MM.1S (cell line): Measurements from ENCODE around the gene OLFM1.

ENCODE experiments used
- DNase-seq: peaks from one replicate; pipeline ENCODE4 v3.0.0-alpha.2; 2015
- H2AFZ ChIP-seq: fragments of 300-600 bp; sonication (generic); 2 replicates; pipeline ENCODE4 v1.6.0; 2016; ENCODE audit warnings: antibody characterized with exemption, low read length
- H3F3A ChIP-seq: fragments of 300-600 bp; sonication (generic); 2 replicates; pipeline ENCODE4 v1.6.1; 2016; ENCODE audit warnings: mild to moderate bottlenecking, antibody characterized with exemption, low read length, moderate library complexity, mixed read lengths; ENCODE audit not compliant: insufficient read depth
- H3K27ac ChIP-seq: fragments of 300-600 bp; sonication (generic); 2 replicates; pipeline ENCODE4 v1.5.1; 2016; ENCODE audit warnings: mild to moderate bottlenecking, low read length
- H3K27me3 ChIP-seq: fragments of 300-600 bp; sonication (generic); replicated peaks from 2 replicates; pipeline ENCODE4 v1.6.0; 2016; ENCODE audit warnings: low read length; ENCODE audit not compliant: insufficient read depth
- H3K36me3 ChIP-seq: fragments of 300-600 bp; sonication (generic); replicated peaks from 2 replicates; pipeline ENCODE4 v1.6.1; 2016; ENCODE audit warnings: mild to moderate bottlenecking, low read length, mixed read lengths; ENCODE audit not compliant: insufficient read depth
- H3K4me1 ChIP-seq: fragments of 300-600 bp; sonication (generic); 2 replicates; pipeline ENCODE4 v1.6.1; 2016; ENCODE audit warnings: low read length, mixed read lengths
- H3K4me2 ChIP-seq: fragments of 300-600 bp; sonication (generic); 2 replicates; pipeline ENCODE4 v1.6.0; 2016; ENCODE audit warnings: low read depth, low read length
- H3K4me3 ChIP-seq: fragments of 300-600 bp; sonication (generic); 2 replicates; pipeline ENCODE4 v1.5.1; 2016; ENCODE audit warnings: low read length, mixed read lengths
- H3K79me2 ChIP-seq: fragments of 300-600 bp; sonication (generic); 2 replicates; pipeline ENCODE4 v1.6.1; 2016; ENCODE audit warnings: mixed run types, low read length, mixed read lengths
- H3K9ac ChIP-seq: fragments of 300-600 bp; sonication (generic); 2 replicates; pipeline ENCODE4 v1.6.1; 2016; ENCODE audit warnings: low read length, mixed read lengths
- H3K9me2 ChIP-seq: fragments of 300-600 bp; sonication (generic); replicated peaks from 2 replicates; pipeline ENCODE4 v1.6.1; 2016; ENCODE audit warnings: mild to moderate bottlenecking, low read length, mixed read lengths; ENCODE audit not compliant: insufficient read depth
- H3K9me3 ChIP-seq: fragments of 300-600 bp; sonication (generic); replicated peaks from 2 replicates; pipeline ENCODE4 v1.6.1; 2016; ENCODE audit warnings: mild to moderate bottlenecking, low read length, mixed read lengths; ENCODE audit not compliant: insufficient read depth
- H4K20me1 ChIP-seq: fragments of 300-600 bp; sonication (generic); 2 replicates; pipeline ENCODE4 v1.6.1; 2016; ENCODE audit warnings: mild to moderate bottlenecking, low read length, moderate library complexity, mixed read lengths; ENCODE audit not compliant: insufficient read depth
- EZH2 ChIP-seq: fragments of 300-600 bp; sonication (generic); optimal IDR thresholded peaks from 2 replicates; pipeline ENCODE3; 2017; ENCODE audit warnings: low read depth, mild to moderate bottlenecking, antibody characterized with exemption, low read length, mixed read lengths
- EZH2phosphoT487 ChIP-seq: fragments of 300-600 bp; sonication (generic); IDR thresholded peaks from 2 replicates; pipeline ENCODE4 v1.6.1; 2018; ENCODE audit warnings: antibody characterized with exemption, low read length
- TF ChIP-seq, protein P1 (sequence below): fragments of 300-600 bp; sonication (generic); IDR thresholded peaks from 2 replicates; pipeline ENCODE4 v1.5.1; 2016; ENCODE audit warnings: antibody characterized with exemption, low read length, mixed read lengths

OLFM1 gene

DNA sequence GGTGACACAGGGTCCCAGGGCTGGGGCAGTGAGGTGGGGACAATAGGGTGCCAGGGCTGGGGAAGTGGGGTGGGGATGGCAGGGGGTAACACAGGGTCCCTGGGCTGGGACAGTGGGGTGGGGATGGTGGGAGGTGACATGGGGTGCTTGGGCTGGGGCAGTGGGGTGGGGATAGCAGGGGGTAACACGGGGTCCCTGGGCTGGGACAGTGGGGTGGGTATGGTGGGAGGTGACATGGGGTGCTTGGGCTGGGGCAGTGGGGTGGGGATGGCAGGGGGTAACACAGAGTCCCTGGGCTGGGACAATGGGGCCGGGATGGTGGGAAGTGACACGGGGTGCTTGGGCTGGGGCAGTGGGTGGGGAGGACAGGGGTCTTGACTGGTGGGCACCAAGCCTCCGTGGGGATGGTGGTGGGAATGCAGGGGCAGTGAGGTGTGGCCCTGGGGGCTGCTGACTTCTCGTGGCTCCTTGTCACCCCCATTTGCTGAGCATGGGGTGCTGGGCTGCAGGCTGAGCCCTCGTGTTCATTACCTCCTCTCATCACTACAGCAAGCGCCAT lies 41.7 kb downstream of the OLFM1 start:
- Histone ChIP-seq H3K79me2 (no peaks in the 10 kb centered on the region), H3K27ac (no peak overlapping the region), H3F3A (no peaks in the 10 kb centered on the region), H3K27me3 (peaks cover 88% of the 10 kb centered on the region), H3K4me3 (no peak overlapping the region), H3K9ac (no peak overlapping the region), H3K9me2 (no peaks in the 10 kb centered on the region), H3K4me1 (no peaks in the 10 kb centered on the region), H4K20me1 (no peaks in the 10 kb centered on the region), H3K4me2 (no peak overlapping the region), H3K36me3 (no peaks in the 10 kb centered on the region), H2AFZ (no peak overlapping the region), H3K9me3 (no peaks in the 10 kb centered on the region)
- no peak for DNase-seq
- TF ChIP-seq, protein P1, sequence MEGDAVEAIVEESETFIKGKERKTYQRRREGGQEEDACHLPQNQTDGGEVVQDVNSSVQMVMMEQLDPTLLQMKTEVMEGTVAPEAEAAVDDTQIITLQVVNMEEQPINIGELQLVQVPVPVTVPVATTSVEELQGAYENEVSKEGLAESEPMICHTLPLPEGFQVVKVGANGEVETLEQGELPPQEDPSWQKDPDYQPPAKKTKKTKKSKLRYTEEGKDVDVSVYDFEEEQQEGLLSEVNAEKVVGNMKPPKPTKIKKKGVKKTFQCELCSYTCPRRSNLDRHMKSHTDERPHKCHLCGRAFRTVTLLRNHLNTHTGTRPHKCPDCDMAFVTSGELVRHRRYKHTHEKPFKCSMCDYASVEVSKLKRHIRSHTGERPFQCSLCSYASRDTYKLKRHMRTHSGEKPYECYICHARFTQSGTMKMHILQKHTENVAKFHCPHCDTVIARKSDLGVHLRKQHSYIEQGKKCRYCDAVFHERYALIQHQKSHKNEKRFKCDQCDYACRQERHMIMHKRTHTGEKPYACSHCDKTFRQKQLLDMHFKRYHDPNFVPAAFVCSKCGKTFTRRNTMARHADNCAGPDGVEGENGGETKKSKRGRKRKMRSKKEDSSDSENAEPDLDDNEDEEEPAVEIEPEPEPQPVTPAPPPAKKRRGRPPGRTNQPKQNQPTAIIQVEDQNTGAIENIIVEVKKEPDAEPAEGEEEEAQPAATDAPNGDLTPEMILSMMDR: no peak
- no peak for TF ChIP-seq EZH2
- no peak for TF ChIP-seq EZH2phosphoT487

DNA sequence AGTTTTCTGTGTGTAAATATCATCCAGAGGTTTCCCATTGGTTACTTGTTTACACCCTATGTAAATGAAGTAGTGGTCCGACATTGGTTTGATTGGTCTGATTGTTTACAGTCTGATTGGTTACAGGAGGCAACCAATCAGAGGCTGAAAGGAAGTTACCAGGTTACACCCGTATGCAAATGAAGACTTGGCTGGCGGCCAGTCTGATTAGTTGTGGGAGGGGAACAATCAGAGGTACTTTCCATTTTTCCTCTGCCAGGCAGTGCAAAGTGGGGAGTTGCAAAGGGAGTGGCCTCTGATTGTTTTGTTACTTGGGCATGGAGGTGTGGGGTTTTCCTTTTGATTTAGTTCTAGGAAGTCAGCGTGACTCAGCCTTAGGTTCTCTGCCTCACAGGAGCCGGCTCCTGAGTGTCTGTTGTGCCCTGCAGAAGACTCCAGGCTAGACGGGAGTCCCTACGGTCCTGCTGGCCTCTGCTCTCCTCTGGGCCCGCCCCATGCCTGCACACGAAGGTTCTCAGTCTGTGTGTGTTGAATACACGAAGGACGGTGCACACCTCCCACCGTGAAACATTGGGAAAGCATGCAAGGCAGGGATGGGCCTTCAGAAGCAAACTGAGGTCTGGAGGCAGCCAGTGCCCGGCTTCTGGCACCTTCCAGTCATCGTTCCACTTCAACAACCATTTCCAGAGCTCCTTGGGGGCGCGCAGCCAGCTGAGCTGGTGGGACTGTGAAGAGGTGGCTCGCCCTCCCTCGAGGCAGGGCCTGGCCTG lies 42.9 kb downstream of the OLFM1 start:
- DNase-seq: peak; percentile 33
- H3K9me3 ChIP-seq: no peaks in the 10 kb centered on the region
- peaks cover 91% of the 10 kb centered on the region for H3K27me3 ChIP-seq
- no peak for TF ChIP-seq EZH2
- TF ChIP-seq EZH2phosphoT487: no peak
- TF ChIP-seq, protein P1: no peak
- H3K4me1 ChIP-seq: no peaks in the 10 kb centered on the region
- H3K27ac ChIP-seq: no peak overlapping the region
- H3K4me2 ChIP-seq: no peak overlapping the region
- H4K20me1 ChIP-seq: no peaks in the 10 kb centered on the region
- no peaks in the 10 kb centered on the region for H3K9me2 ChIP-seq
- H2AFZ ChIP-seq: no peak overlapping the region
- H3F3A ChIP-seq: no peaks in the 10 kb centered on the region
- H3K4me3 ChIP-seq: no peak overlapping the region
- H3K79me2 ChIP-seq: no peaks in the 10 kb centered on the region
- no peaks in the 10 kb centered on the region for H3K36me3 ChIP-seq
- no peak overlapping the region for H3K9ac ChIP-seq

DNA sequence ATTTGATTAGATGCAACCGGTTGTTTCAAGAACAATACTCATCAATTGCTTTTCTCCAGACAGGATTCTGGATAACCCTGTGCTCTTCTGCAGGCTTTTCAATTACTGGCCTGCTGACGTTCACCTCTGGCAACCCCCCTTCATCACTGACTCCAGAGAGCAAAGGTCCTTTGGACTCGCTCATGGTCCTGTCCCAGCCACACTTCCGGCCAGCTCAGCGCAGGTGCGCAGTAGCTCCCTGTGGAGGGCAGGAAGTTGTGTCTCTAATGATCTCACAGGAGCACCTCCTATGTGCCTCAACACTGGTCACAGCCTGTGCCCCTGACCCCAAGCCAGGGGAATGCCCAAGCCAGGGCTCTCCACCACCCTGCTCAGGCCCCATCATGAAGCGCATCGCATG lies 44.0 kb downstream of the OLFM1 start:
- H4K20me1 ChIP-seq: no peaks in the 10 kb centered on the region
- H3K36me3 ChIP-seq: no peaks in the 10 kb centered on the region
- no peaks in the 10 kb centered on the region for H3F3A ChIP-seq
- H3K9ac ChIP-seq: no peak overlapping the region
- peaks cover 95% of the 10 kb centered on the region for H3K27me3 ChIP-seq
- no peak overlapping the region for H3K27ac ChIP-seq
- TF ChIP-seq EZH2phosphoT487 (no peak), EZH2 (no peak)
- TF ChIP-seq, protein P1: no peak
- H3K79me2 ChIP-seq: no peaks in the 10 kb centered on the region
- DNase-seq: no peak
- H3K9me3 ChIP-seq: no peaks in the 10 kb centered on the region
- H3K4me3 ChIP-seq: no peak overlapping the region
- H3K4me1 ChIP-seq: no peaks in the 10 kb centered on the region
- H3K9me2 ChIP-seq: no peaks in the 10 kb centered on the region
- H3K4me2 ChIP-seq: no peak overlapping the region
- no peak overlapping the region for H2AFZ ChIP-seq
